Stimulated activated CD8-positive, alpha-beta memory T cell treated with anti-CD3 and anti-CD28 coated beads, Interleukin-15, amount 100 ng/mL, for 24 hours (primary cell): ENCODE results near the gene AGBL4.
"Not testable (repeated sequence)": the region's sequence is repeated elsewhere in the genome, so short reads cannot be mapped to it uniquely, and the experiment has no call there.

Source experiments
- DNase-seq: peaks from one replicate; pipeline ENCODE4 v3.0.0-alpha.2; 2020; ENCODE audit warnings: low read depth

Gene AGBL4

GRCh38 chr1:49026230-49026811, 997.4 kb downstream of the AGBL4 start:
- no peak for DNase-seq

- no peak for DNase-seq
Observed at GRCh38 chr1:49016030-49016977, 1007.5 kb downstream of the AGBL4 start.

DNA sequence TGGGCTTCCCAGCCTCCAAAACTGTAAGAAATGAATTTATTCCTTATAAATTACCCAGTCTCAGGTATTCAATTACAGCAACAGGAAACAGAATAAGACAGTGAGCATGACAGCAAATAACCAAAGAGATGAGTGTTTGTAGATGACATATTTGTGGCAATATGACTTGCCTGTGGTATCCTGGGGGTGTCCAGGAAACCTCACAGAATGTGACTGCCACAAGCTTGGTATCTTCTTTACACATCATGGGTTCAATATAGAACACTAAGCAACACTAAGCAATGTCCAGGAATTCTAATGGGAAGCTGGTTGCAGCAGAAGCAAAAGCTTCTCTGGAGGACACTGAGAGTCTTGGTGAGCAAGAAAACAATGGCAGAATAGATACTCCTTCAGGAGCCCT, 1010.7 kb downstream of the AGBL4 start:
- no peak for DNase-seq

DNA sequence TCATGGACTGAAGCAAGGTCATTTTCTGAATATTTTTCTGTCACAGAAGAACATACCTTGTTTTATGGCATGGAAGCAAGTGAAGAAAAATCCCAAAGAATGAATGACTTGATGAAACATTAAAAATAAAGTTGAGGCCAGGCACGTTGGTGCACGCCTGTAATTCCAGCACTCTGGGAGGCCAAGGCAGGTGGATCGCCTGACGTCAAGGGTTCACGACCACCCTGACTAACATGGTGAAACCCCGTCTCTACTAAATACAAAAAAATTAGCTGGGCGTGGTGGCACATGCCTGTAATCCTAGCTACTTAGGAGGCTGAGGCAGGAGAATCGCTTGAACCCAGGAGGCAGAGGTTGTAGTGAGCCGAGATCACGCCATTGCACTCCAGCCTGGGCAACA, 1020.8 kb downstream of the AGBL4 start:
- DNase-seq = not testable (repeated sequence)

- DNase-seq = no peak
Observed at GRCh38 chr1:48999321-48999720, 1024.4 kb downstream of the AGBL4 start.

GRCh38 chr1:48996311-48996710, 1027.4 kb downstream of the AGBL4 start:
- no peak for DNase-seq

GRCh38 chr1:48988633-48989197, 1035.0 kb downstream of the AGBL4 start:
- no peak for DNase-seq

DNA sequence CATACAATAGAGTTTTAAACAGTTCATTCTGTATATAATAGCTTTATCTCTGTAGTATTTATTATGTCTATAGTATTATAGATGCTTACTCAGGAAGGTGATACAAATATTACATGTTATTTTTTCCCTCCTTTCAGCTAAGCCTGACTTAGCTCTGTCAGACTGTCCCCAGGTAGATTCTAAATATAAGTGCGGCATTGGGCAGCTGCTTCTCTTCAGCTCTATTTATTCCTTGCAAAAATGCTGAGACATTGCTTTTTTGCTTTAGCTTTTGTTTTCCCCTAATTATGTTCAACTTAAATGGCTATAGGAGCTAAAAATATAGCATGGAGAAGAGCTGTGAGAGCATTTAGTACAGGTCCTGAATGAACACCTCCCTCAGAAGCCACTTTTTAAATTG, 1043.8 kb downstream of the AGBL4 start:
- DNase-seq = no peak

DNA sequence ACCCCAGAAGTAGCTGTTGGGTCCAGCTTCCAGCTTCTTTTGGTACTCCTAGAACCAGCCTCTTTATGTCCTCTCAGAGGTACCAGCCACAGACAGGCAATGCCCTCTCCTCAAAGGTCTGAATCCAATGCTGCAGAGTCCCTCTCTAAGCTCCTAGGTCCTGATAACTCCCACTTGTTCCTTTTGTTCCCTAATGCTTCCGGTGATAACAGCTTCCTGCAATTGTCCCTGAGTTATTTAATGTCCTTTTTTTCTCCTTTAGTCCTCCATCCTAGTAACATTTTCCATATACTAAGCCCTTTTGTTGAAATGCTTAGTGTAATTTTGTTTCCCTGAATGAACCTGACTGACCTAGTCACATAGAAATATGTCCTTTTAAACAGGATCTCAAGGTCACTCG, 1045.3 kb downstream of the AGBL4 start:
- no peak for DNase-seq

GRCh38 chr1:48977273-48977672, 1046.5 kb downstream of the AGBL4 start:
- DNase-seq = no peak

DNA sequence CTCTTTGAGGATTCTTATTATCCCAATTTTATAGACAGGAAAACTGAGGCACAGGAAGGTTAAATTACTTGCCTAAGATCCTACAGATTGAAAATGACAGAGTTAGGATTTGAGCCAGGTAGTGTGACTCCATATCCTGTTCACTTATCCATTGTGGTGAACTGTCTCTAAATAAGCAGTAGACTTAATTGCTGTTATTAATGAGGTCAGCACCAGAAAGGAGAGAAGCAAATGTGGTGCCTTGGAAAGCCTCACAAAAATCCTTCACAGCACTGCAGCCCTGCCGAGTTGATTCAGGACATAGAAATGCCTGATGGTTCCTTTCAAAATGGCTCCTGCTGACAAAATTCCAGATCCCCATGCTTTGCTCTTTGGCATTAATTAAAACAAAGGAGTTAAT, 1053.8 kb downstream of the AGBL4 start:
- DNase-seq = no peak

DNA sequence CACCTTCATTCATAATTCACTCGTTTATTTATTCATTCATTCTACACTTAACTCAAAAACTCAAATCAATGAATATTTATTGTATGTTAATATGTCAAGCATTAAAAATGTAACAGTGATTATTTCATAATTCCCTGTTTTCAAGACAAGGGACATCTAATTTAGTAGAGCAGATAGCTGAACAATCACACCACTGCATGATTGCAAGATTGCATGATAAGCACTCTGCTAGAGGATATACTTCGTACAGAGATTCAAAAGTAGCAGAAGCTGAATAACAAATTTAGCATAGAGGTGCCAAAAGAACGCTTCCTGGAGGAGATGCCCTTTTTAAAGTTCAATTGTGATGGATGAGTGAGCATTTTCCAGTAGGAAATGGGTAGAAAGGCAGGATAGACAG, 1056.4 kb downstream of the AGBL4 start:
- no peak for DNase-seq

- no peak for DNase-seq
Observed at GRCh38 chr1:48966583-48966982, 1057.2 kb downstream of the AGBL4 start.

GRCh38 chr1:48960320-48960719, 1063.4 kb downstream of the AGBL4 start:
- no peak for DNase-seq

DNA sequence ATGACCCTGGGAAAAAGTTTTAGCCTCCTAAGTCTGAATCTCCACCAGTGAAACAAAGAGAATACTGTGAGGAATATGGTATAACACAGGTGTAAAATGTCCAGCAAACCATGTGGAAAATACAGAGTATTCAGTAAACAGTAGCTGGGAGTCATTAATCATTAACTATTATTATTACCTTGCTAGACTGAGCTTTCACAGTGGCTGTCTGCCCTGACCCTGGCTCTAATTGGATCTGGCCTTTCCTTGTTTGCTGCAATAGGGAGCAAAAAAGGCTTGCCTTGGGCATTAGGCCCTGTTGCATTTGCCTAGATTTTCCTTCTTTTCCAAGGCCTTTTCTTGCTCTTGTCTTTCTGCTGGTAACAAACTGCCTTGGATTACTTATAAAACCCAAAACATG, 1068.0 kb downstream of the AGBL4 start:
- DNase-seq = no peak

DNA sequence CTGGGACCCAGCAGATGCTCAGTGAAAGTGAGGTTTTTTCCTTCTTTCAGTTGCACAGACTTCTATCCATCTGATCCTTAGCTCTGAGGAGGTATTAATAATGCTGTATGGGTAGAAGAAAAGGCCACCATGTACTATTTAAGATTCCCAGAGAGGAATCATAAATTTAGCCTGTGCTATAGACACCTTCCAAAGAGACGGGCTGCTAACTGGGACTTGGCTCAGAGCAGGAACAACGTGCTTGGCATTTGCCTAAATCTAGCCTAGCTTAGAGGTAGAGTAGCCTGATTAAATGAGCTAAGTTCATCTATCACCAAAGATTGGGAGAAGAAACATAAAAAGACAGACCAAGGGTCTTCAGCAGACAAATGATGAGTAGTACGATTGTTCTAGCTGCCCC, 1070.1 kb downstream of the AGBL4 start:
- no peak for DNase-seq

GRCh38 chr1:48948562-48948961, 1075.2 kb downstream of the AGBL4 start:
- DNase-seq = no peak

- DNase-seq = no peak
Observed at GRCh38 chr1:48947761-48948537, 1075.8 kb downstream of the AGBL4 start.

DNA sequence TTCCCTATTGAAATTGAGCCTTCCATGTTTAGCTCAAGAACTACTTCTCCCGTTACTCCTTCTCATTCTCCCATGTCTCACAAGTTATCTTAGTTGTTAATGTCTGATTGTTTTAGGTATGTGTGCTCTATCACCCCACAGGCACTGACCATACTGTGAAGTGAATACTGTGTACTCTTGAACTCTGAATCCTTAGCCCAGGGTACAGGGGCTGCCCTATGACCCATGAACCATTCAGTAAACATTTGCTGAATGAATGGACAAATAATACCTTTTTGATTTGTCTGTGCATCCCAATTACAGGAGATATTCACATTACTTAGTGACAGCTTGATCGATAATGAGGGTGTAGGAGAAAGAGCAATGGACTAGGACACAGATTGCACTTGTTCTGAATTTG, 1077.7 kb downstream of the AGBL4 start:
- no peak for DNase-seq

GRCh38 chr1:48944811-48945210, 1078.9 kb downstream of the AGBL4 start:
- no peak for DNase-seq

- no peak for DNase-seq
Observed at GRCh38 chr1:48943826-48944225, 1079.9 kb downstream of the AGBL4 start.

DNA sequence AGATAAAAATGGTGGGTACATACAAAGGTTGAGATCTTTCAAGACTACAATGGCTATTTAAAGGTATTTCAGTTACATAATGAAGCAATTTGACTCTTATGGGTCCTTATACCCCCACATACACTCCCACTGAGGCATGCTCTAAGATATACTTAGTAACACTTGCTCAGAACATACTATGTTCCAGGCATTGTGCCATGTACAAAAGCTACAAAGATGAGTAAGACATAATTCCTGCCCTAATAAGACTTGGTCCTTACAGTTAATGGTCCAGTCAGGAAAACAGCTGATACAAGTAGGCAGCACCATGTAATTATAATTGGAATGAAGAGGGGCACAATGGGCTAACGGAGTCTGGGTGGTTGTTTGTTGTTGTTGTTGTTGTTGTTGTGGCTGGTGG, 1080.4 kb downstream of the AGBL4 start:
- DNase-seq = no peak
